CD4-positive, alpha-beta T cell treated with Interleukin-17A for 1 hour (primary cell): ENCODE data around the gene ZIC1.

Source experiments
- DNase-seq: peaks from one replicate; pipeline ENCODE4 v3.0.0-alpha.2; 2020

ZIC1 gene

GRCh38 chr3:147409143-147410115 lies at the start of gene ZIC1:
Gene ZIC1, plus strand, starts transcription at chr3:147409365. Its CDS starts 748 bp downstream, at chr3:147410113.
- DNase-seq: no peak

DNA sequence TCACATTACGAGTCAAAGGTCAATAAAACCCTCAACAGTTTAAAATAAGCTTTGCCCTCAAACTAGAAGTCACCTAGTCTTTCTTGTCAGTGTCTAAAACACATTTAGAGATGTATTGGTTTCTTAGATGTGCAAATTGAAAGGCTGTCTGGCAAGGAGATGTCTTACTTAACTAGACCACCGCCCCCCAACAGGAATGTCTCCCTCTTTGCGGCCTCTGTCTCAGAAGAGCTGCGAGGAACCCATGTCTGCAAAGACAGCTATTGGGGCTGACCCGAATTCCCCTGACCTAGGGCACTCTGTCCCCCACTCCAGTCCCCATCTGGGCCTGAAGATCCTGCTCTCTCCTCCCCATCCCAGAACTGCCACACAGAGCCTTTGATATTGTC lies 49.1 kb upstream of the ZIC1 start:
- DNase-seq: no peak

GRCh38 chr3:147360646-147361453 lies 48.3 kb upstream of the ZIC1 start:
- DNase-seq: no peak

DNA sequence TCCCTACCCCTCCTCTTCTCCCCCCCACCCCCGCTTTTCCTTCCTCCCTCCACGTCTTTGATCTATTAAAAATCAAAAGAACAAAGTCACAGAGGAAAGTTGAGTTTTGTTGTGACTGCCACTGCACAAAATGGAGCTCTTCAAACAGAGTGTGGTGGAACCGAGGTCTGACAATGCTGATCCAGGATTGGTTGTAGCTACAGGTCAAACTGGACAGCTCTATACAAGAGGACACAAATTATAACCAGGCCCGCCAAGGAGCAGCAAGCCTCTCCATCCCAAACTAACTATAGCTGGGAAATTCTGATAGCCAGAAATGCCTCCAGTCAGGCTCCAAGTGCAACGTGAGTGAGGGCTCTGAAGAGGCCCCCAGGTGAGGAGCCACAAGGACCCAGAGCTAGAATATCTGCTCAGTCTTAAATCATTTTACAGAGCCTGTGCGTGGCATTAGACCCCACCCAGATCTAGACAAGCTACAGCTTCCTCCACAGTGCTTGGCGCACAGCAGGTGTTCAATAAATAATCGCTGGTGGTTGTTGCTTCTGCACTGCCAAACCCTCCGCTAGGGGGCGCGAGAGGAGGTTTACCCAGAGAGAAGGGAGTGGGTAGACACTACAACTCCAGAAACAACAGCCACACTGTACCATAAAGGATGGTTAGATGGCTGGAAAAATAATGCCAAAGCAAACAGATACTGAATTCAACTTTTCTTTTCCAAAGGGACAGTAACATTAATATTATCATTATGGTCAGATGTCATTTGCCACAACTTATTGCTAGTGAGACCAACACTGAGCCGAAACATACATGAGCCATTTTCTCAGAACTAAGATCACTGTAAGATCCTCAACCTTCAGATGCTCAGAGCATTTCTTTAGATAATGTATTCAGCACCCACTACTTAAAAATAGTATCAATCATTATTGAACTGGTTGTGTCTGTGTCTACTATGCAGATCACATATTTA lies 47.4 kb upstream of the ZIC1 start:
- DNase-seq: no peak

DNA sequence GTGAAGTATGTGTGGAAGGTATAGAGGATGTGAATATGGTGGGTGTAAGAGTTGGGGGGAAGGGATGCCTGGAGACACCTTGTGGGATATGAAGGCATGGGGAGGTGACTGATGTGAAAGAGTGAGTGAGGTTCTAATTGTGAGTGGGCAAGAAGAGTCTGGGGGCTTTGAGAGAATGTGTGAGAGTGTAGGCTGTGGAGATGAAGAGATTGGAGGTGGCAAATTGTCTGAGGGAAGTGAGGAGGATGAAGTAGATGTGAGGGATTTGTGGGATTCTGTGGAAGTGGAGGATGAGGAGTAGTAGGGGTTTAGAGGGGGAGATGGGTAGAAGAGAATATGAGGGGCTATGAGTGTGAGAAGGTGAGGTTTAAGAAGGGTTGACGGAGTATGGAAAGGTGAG lies 44.4 kb upstream of the ZIC1 start:
- DNase-seq: no peak

GRCh38 chr3:147365196-147366115 lies 43.7 kb upstream of the ZIC1 start:
- DNase-seq: no peak

- DNase-seq: no peak
Observed at GRCh38 chr3:147367676-147368075, 41.5 kb upstream of the ZIC1 start.

DNA sequence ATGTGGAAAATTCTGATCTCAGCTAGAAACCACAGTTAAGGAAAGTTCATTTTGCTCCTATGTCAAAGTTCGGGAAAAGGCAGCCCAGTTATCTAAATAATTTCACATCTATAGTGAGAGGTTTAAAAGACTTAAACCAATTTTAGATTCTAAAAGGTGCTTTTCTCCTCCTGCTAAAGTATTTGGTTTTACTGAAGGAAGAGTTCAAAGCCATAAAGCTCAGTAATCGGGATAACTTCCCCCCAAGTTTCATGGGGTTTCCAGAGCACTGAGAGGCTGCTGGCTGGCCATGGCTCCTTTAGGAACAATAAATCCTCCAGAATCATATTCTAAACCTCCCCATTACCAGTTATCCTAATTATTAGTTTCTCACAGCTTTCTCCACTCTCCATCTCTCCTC lies 41.0 kb upstream of the ZIC1 start:
- DNase-seq: no peak

- DNase-seq: no peak
Observed at GRCh38 chr3:147368561-147369221, 40.5 kb upstream of the ZIC1 start.

DNA sequence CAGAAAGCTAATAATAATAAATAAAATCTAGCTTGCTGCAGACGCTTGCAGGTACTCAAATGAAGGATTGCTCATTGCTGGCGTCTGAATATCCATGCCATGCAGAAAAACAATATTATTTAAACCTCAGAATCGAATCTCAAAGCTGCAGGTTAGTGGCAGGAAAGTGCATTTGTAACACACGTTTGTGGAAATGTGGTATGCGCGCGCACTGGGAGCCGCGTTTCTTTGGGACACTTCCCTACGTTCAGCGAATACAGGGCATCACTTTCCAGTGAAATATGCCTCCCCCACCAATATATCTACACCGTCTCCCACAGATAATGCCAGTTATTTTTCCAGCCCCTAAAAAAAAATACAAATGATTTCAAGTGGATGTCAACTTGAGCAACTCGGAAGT lies 39.9 kb upstream of the ZIC1 start:
- DNase-seq: no peak

- DNase-seq: no peak
Observed at GRCh38 chr3:147369661-147370123, 39.5 kb upstream of the ZIC1 start.

DNA sequence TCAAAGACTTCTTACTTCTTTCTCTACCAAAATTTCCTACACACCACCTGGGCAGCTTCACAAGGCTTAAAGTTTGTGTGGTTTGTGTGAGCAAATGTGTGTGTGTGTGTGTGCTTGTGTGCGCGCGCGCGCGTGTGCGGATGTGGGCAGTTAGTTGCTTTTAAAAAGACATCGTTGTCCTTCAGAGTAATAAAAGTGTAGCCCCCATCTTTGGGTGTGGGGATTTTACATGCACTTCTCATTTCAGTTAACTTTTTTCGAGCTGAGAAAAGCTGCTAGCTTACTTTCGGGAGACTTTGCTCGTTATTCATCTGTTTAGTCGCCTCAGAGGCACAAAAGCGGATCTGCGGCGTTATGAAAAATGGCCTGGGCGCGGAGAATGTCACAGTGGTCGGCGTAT lies 38.8 kb upstream of the ZIC1 start:
- DNase-seq: no peak

DNA sequence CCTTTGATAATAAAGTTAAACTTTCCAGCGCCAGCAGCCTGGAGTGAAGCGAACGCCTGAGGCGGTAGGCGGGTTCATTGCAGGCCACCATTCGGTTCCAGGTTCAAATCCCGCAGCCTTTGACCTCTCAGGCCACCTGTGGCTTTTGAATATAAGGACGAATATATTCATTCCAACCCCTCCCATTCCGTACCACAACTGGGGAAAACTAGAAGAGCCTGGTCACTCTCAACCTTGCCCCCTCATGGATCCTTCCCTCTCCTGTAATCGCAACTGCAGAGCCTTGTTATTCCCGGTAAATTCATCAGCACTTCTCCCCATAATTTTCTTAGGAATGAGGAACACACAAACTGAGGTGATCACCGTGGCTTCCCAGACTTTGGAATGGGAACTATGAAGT lies 38.0 kb upstream of the ZIC1 start:
- no peak for DNase-seq

- no peak for DNase-seq
Observed at GRCh38 chr3:147371771-147372340, 37.3 kb upstream of the ZIC1 start.

GRCh38 chr3:147372525-147373027 lies 36.6 kb upstream of the ZIC1 start:
- DNase-seq: no peak

DNA sequence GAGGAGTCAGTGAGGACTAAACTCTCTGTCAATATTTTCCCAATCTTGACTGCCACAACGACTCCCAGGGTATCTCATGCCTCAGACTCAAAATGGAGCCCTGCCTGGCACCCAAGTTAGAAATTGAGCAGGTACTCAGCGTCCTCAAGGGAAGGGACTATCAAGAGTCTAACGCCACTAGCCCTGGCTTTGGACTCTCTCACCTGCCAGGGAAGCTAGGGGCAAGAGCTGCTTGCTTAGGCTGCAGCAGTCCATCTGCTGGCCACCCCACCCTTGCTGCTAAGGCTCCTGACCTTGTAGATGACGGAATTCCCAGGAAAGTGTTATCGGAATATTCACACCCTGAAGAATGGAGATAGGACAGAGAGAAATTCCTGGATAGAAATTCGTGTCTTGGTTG lies 35.9 kb upstream of the ZIC1 start:
- DNase-seq: no peak

GRCh38 chr3:147377412-147378367 lies 31.5 kb upstream of the ZIC1 start:
- DNase-seq: no peak

GRCh38 chr3:147379651-147380050 lies 29.5 kb upstream of the ZIC1 start:
- DNase-seq: no peak

DNA sequence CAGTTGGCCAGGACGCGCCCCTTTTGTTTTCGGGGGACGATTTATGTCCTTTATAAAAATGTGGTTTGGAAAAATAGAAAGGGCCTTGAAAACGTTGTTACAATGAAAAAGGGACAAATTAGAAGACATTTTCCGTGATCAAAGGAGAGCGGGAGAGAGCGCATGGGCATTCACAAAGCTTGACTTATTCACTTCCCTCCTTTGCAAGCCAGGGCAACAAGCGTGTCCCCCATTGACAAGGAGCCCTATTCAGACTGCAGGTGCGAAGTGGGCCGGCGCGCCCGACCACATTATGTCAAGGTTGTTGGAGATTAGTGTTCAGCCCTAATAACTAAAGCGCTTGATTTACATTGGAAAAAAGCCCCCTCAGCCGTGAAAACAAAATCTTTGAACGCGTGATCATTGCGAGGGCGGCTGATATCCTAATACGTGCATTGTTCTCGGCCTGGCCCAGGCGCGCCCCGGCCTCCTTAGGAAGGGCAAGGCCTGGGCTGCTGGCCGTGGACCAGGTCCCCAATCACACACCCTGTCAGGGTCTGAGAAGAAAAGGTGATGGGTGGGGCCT lies 28.7 kb upstream of the ZIC1 start:
- no peak for DNase-seq
